Right atrium auricular region (tissue), 2 donors: ENCODE data around the gene BORCS8. TPM values are rescaled to one million over a fixed set of nuclear protein-coding genes. Genes with fewer than 3 reads are reported as not detected.

Experiments used
- DNase-seq: peaks from one replicate; pipeline ENCODE4 v3.0.0-alpha.2; 2019; ENCODE audit warnings: low spot score
- H3K27ac ChIP-seq, 2 donors: fragments of 200-600 bp; sonication (generic); 1 replicate in 1 of 2; 2 replicates in 1 of 2; pipeline ENCODE4 v1.5.1; 2016 to 2019
- H3K27me3 ChIP-seq, 2 donors: fragments of 200-600 bp; sonication (generic); one replicate each; pipeline versions ENCODE4 v1.5.1 to v1.6.0; 2017 to 2019
- H3K36me3 ChIP-seq: fragments of 200-600 bp; sonication (generic); one replicate; pipeline ENCODE4 v1.5.1; 2016
- H3K4me1 ChIP-seq, 2 donors: fragments of 200-600 bp; sonication (generic); one replicate each; pipeline versions ENCODE4 v1.5.1 to v1.6.0; 2017 to 2019
- H3K4me3 ChIP-seq, 2 donors: fragments of 200-600 bp; sonication (generic); 1 replicate in 1 of 2; 2 replicates in 1 of 2; pipeline ENCODE4 v1.5.1; 2017 to 2019; ENCODE audit warnings: mild to moderate bottlenecking in 1 of 2, moderate library complexity in 1 of 2
- H3K9me3 ChIP-seq, 2 donors: fragments of 200-600 bp; sonication (generic); one replicate each; pipeline ENCODE4 v1.5.1; 2019
- total RNA-seq, 2 donors: library from RNA; depleted of rRNA; stranded (reverse); fragments of >200 nt; gene quantifications; one replicate each; pipeline ENCODE4 v1.1.0, GENCODE V29; 2016
- TF ChIP-seq, protein P1 (sequence below), 2 donors: fragments of 200-600 bp; sonication (generic); IDR thresholded peaks; one replicate each; pipeline ENCODE4 v1.5.1; 2019; ENCODE audit warnings: antibody characterized with exemption in 2 of 2

Gene BORCS8
- total RNA-seq, 2 donors from 2014 or later = 16.5 to 20.0 TPM

DNA sequence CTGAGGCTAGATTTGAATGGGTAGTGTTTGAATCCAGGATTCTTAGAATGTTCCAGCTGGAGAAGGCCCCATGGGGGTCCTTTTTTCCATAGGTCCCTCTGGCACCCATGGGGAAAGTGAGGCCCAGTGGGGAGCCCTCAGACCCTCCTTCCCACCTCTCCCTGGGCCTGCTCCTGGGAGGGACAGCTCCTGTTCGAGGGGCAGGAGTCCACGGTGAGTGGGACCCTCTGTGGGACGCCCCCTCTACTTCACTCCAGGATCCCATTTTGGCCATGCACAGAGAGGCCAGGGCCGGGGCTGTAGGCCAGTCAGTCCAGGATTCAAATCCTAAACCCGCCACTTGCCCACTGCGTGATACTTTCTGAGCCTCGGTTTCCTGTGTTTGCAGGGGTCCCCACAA is 29.5 kb downstream of the BORCS8 start:
- no peaks in the 10 kb centered on the region for H3K4me1 ChIP-seq
- H3K9me3 ChIP-seq = no peaks in the 10 kb centered on the region
- H3K27ac ChIP-seq = no peak overlapping the region
- H3K36me3 ChIP-seq = no peaks in the 10 kb centered on the region
- no peak for DNase-seq
- no peaks in the 10 kb centered on the region for H3K27me3 ChIP-seq
- no peak overlapping the region for H3K4me3 ChIP-seq
- TF ChIP-seq, protein P1, sequence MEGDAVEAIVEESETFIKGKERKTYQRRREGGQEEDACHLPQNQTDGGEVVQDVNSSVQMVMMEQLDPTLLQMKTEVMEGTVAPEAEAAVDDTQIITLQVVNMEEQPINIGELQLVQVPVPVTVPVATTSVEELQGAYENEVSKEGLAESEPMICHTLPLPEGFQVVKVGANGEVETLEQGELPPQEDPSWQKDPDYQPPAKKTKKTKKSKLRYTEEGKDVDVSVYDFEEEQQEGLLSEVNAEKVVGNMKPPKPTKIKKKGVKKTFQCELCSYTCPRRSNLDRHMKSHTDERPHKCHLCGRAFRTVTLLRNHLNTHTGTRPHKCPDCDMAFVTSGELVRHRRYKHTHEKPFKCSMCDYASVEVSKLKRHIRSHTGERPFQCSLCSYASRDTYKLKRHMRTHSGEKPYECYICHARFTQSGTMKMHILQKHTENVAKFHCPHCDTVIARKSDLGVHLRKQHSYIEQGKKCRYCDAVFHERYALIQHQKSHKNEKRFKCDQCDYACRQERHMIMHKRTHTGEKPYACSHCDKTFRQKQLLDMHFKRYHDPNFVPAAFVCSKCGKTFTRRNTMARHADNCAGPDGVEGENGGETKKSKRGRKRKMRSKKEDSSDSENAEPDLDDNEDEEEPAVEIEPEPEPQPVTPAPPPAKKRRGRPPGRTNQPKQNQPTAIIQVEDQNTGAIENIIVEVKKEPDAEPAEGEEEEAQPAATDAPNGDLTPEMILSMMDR (IDR thresholded peaks at IDR 0.05) = no peak

DNA sequence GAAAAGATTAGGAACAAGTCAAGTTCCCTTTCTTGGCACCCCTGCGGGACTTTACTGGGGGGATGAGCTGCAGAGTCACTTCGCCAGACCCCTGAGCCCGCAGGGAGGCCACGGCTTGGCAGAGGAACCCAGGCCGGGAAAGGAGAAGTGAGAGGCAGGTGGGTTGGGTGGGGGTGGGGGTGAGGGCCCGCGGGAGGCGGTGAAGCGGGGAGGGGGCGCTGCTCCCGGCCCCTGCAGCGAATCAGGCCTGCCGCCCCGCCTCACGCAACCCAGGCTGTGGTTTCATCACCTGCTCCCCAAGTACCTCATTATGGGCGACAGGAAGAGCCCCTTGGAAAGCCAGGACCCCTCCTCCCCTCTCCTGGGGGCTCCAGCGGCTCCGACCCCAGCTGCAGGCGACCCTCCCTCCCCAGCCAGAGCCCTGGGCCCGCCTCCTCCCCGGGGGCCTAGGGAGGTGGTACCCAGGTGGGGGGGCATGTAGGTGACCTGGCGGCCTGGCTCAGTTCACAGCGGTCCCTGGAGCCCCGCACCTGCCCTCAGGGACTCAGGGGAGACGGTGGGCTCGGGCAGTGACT is 31.4 kb downstream of the BORCS8 start:
- Histone ChIP-seq H3K36me3 (no peaks in the 10 kb centered on the region), H3K4me3 (no peak overlapping the region), H3K9me3 (peaks cover 0 to 5% of the 10 kb centered on the region in 2 donors), H3K4me1 (no peaks in the 10 kb centered on the region), H3K27ac (no peak overlapping the region), H3K27me3 (no peaks in the 10 kb centered on the region)
- no peak for DNase-seq
- TF ChIP-seq, protein P1 (IDR thresholded peaks at IDR 0.05) = no peak

DNA sequence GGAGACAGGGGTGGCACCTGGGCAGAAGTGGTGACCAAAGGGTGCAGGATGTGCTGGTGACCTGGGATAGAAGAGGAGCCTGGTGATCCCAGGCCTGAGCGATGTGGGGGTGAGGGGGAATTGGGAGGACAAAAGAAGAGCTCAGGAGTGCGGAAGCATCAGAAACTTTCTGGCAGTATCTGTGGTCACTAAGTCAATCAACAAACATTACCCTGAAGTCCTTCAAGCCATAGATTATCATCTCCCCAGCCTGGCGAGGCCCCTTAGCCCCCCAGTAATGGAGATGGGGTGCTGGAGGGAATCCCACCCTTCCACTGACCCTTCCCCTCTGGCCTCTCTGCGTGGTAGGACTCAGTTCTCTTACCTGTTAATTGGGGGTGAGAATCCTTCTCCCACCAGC is 32.4 kb downstream of the BORCS8 start:
- TF ChIP-seq, protein P1 (IDR thresholded peaks at IDR 0.05) = no peak
- H3K27me3 ChIP-seq = no peaks in the 10 kb centered on the region

DNA sequence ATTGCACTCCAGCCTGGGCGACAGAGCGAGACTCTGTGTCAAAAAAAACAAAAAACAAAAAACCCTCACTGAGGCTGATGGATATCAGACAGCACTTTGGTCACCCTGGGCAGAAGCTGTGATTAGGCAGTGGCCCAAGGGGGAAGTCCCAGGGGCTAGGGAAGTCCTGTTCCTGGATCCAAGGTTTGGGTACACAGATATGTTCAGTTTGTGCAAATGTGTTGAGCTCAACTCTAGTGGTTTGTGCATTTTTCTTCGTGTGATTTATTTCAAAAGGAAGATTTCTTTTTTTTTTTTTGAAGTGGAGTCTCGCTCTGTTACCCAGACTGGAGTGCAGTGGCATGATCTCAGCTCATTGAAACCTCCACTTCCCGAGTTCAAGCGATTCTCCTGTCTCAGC is 34.1 kb downstream of the BORCS8 start:
- H3K9me3 ChIP-seq = peaks cover 0 to 5% of the 10 kb centered on the region in 2 donors
- no peak for DNase-seq
- TF ChIP-seq, protein P1 (IDR thresholded peaks at IDR 0.05) = no peak
- no peaks in the 10 kb centered on the region for H3K36me3 ChIP-seq
- no peaks in the 10 kb centered on the region for H3K27me3 ChIP-seq
- no peak overlapping the region for H3K4me3 ChIP-seq
- no peaks in the 10 kb centered on the region for H3K4me1 ChIP-seq
- H3K27ac ChIP-seq = no peak overlapping the region

More for the DNA sequence above, 32.4 kb downstream of the BORCS8 start:
- peaks cover 0 to 5% of the 10 kb centered on the region in 2 donors for H3K9me3 ChIP-seq
- DNase-seq = no peak
- no peaks in the 10 kb centered on the region for H3K4me1 ChIP-seq
- H3K27ac ChIP-seq = no peak overlapping the region
- no peak overlapping the region for H3K4me3 ChIP-seq
- H3K36me3 ChIP-seq = no peaks in the 10 kb centered on the region

DNA sequence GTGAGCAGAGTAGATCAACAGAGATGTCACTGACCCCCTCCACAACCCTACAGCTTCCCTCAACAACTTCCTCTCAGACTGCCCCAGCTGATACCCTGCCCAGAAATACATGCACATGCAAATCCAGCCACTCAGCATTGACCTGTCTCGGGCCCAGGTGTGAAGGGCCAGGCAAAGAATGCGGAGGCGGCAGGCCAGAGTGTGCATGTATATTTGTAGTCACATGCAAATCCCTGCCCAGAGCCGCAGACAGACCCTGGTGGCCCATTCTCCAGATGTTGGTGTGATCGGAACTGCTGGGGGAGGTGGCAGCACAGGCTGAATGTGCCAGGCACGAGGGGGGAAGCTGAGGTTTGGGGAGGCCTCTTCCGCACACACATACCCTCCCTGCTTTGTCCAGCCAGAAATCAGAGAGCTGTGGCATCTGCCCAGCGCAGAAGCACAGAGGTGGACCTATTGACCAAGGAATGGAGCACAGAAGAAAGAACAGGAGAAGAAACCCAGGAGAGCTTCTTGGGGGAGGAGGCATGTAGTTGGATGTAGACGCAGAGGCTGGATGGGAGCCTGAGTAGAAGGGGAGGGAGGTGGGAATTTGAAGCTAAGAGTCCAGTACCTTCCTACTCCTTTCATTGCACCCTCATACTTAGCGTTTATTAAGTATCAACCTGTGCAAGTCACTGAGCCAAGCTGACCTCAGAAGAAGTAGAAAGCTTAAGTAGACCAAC is 36.3 kb downstream of the BORCS8 start:
- DNase-seq = no peak
- no peaks in the 10 kb centered on the region for H3K27me3 ChIP-seq
- H3K9me3 ChIP-seq = peaks cover 0 to 5% of the 10 kb centered on the region in 2 donors
- no peaks in the 10 kb centered on the region for H3K4me1 ChIP-seq
- H3K36me3 ChIP-seq = no peaks in the 10 kb centered on the region
- TF ChIP-seq, protein P1 (IDR thresholded peaks at IDR 0.05) = no peak
- no peak overlapping the region for H3K27ac ChIP-seq
- H3K4me3 ChIP-seq = no peak overlapping the region
